HG03045 (cell line): ENCODE data around the gene ERC2.

Experiments used
- ATAC-seq: cut with Tn5 transposase; IDR thresholded peaks from one replicate; pipeline ENCODE4 v1.9.1; 2021; ENCODE audit warnings: mild to moderate bottlenecking, moderate library complexity; ENCODE audit not compliant: unreplicated experiment

The ERC2 gene

GRCh38 chr3:55556619-55557537 lies 911.4 kb downstream of the ERC2 start:
- no peak for ATAC-seq

GRCh38 chr3:55555873-55556618 lies 912.2 kb downstream of the ERC2 start:
- ATAC-seq, result no peak

- no peak for ATAC-seq
Observed at GRCh38 chr3:55554634-55555425, 913.4 kb downstream of the ERC2 start.

GRCh38 chr3:55551644-55552043 lies 916.6 kb downstream of the ERC2 start:
- no peak for ATAC-seq

- ATAC-seq, result no peak
Observed at GRCh38 chr3:55549177-55549576, 919.1 kb downstream of the ERC2 start.

GRCh38 chr3:55546866-55547669 lies 921.2 kb downstream of the ERC2 start:
- ATAC-seq, result no peak

GRCh38 chr3:55545995-55546394 lies 922.3 kb downstream of the ERC2 start:
- ATAC-seq, result no peak

GRCh38 chr3:55544219-55544618 lies 924.0 kb downstream of the ERC2 start:
- no peak for ATAC-seq

GRCh38 chr3:55543181-55543614 lies 925.1 kb downstream of the ERC2 start:
- ATAC-seq, result no peak

GRCh38 chr3:55541456-55541855 lies 926.8 kb downstream of the ERC2 start:
- ATAC-seq, result no peak

GRCh38 chr3:55541016-55541415 lies 927.3 kb downstream of the ERC2 start:
- ATAC-seq, result no peak

GRCh38 chr3:55540579-55540978 lies 927.7 kb downstream of the ERC2 start:
- no peak for ATAC-seq

GRCh38 chr3:55538158-55538557 lies 930.1 kb downstream of the ERC2 start:
- ATAC-seq, result no peak

GRCh38 chr3:55537563-55537962 lies 930.7 kb downstream of the ERC2 start:
- ATAC-seq, result no peak

- ATAC-seq, result no peak
Observed at GRCh38 chr3:55537129-55537528, 931.1 kb downstream of the ERC2 start.

- ATAC-seq, result no peak
Observed at GRCh38 chr3:55534876-55535275, 933.4 kb downstream of the ERC2 start.

GRCh38 chr3:55532806-55533205 lies 935.5 kb downstream of the ERC2 start:
- ATAC-seq, result no peak

GRCh38 chr3:55531321-55531720 lies 936.9 kb downstream of the ERC2 start:
- no peak for ATAC-seq

GRCh38 chr3:55527361-55527760 lies 940.9 kb downstream of the ERC2 start:
- no peak for ATAC-seq

GRCh38 chr3:55526332-55527030 lies 941.8 kb downstream of the ERC2 start:
- ATAC-seq, result no peak
